Stimulated activated CD8-positive, alpha-beta memory T cell treated with anti-CD3 and anti-CD28 coated beads, Interleukin-15, amount 100 ng/mL, for 48 hours (primary cell): ENCODE results near the gene TERB1.
"Not testable (repeated sequence)": the region's sequence is repeated elsewhere in the genome, so short reads cannot be mapped to it uniquely, and the experiment has no call there.

Experiments
- DNase-seq, 2 donors: peaks; one replicate each; pipeline ENCODE4 v3.0.0-alpha.2; 2020; ENCODE audit warnings: low read depth in 2 of 2

Gene TERB1

DNA sequence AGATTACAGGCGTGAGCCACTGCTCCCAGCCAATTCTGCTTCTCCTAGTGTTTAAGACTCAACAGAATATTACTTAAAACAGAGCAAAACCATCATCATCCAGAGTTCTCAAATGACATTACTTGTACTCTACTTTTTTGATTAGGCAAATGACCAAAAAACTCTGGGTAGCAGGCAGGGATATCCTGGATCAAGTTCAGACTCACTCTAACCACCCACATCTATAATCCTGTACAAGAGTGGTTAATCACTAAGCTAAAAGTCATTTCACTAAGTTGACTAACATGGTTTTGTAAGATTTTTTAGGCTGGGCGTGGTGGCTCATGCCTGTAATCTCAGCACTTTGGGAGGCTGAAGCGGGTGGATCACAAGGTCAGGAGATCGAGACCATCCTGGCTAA lies 22.6 kb upstream of the TERB1 start:
- DNase-seq, result no peak

DNA sequence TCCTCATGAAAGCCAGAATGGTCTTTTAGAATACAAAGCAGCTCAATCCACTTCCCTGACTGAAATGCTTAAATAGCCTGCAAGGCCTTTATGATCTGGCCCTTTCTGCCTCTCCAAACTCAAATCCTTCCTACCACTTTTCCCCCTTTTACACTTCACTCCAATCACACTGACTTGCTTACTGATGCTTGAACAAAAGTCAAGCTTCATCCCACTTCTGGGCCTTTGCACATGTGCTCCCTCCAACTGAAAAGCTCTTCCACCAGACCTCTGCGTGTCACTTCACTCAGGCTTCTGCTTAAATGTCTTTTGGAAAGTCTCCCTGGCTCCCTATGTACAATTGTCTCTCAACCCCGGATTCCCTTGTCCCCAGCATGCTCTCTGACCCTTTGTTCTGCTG lies 13.3 kb upstream of the TERB1 start:
- DNase-seq, result no peak

DNA sequence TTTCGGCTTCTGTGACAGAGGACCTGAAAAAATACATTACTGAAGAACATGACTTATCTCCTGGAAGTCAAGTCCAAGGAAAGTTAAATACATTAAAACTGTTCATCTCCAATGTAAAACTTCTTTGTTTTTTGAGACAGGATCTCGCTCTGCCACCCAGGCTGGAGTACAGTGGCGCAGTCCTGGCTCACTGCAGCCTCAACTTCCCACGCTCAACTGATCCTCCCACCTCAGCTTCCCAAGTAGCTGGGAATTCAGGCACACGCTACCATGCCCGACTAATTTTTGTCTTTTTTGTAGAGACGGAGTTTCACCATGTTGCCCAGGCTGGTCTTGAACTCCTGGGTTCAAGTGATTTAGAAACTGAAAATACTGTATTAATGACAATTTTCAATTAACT lies 9.7 kb upstream of the TERB1 start:
- DNase-seq, result no peak

DNA sequence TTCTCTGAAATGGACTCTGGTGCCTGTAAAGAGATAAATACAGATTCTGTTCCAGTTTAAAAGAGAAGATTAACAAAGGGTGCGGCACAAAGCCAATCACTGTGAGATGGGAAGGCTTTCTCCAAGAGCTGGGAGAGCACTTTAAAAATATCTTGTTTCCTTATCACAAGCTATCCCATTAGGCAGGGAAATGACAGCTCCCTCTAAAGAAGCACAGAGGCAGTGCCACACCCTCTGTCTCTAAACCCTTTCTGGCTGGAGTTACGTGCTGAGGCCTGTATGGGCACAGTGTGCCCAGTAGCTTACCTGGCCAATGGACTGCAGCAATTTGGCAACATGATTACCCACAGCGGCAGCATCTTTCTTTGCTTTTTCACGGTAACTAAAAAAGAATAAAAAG lies 9.0 kb upstream of the TERB1 start:
- no peak for DNase-seq

DNA sequence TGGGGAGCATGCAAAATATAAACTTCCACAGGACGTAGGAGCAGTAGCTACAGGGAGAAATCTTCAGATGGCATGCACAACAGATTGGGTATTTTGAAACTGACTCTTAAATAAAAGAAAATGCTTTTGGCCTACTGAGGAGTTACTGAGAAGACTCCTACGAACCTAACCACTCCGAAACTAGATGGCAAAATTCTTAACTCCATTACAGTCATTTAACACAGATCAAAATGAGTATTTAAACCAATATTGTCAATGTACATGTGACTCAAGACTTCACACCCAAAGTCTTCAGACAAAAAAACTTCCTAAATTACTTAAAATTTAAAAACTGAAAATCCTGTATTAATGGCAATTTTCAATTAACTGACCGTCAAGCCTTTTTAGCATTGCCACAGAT lies 8.4 kb upstream of the TERB1 start:
- no peak for DNase-seq

DNA sequence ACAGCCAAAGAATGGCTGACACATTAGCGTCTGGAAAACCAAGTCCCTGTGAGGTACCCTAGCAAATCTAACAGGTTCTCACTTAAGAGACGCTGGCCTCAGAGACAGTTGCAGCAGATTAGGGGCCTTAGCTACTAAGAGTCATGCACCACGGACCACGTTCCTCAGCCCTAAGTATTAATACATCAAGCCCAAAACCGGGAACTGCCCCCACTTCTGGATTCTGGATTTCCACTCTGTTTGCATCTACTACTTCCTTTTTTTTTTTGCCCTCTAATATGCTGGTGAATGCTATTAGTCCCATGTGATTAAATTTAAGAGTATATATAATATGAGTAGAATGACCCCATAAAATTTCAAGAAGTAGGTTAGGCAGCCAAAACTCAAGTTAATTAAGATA lies 775 bp upstream of the TERB1 start:
- no peak for DNase-seq

DNA sequence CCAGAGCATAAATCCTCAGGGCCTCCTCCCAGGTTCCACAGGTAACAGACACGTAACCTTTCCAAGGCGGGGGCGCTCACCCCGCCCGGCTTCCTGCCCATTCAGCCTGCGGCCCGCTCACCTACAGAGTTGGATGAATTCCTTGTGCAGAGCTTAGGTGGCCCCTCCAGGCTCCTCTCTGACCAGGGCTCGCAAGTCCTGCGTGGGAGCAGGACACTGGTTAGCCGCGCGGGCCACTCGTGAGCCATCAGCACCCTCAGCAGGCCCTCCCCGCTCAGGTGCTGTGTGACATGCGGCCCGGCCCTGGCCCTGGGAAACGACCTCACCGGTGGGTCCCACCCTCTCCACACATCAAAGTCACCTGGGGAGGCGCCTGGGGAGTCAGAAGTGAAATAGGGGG lies 528 bp downstream of the TERB1 start:
- DNase-seq, result no peak

DNA sequence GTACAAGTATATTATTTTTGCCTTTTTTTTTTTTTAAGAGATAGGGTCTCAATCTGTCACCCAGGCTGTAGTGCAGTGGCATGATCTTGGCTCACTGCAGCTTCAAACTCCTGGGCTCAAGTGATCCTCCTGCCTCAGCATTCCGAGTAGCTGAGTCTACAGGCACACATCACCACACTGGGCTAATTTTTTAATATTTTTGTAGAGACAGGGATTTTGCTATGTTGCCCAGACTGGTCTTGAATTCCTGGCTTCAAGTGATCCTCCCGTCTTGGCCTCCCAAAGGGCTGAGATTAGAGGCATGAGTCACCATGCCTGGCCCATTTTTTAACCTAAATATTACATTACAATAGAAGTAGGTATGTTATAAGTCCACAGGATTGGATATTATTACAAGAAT lies 3.2 kb downstream of the TERB1 start:
- no peak for DNase-seq

DNA sequence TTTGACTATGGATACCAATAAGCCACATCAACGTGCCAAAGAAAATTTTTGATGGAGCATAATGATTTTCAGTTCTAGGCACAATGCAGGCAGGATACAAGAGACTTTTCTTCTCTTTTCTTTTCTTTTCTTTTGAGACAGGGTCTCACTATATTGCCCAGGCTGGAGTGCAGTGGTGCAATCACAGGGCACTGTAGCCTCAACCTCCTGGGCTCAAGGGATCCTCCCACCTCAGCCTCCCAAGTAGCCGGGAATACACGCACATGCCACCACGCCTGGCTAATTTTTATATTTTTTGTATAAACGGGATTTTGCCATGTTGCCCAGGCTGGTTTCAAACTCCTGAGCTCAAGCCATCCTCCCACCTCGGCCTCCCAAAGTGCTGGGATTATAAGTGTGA lies 7.4 kb downstream of the TERB1 start:
- DNase-seq, result not testable (repeated sequence)

DNA sequence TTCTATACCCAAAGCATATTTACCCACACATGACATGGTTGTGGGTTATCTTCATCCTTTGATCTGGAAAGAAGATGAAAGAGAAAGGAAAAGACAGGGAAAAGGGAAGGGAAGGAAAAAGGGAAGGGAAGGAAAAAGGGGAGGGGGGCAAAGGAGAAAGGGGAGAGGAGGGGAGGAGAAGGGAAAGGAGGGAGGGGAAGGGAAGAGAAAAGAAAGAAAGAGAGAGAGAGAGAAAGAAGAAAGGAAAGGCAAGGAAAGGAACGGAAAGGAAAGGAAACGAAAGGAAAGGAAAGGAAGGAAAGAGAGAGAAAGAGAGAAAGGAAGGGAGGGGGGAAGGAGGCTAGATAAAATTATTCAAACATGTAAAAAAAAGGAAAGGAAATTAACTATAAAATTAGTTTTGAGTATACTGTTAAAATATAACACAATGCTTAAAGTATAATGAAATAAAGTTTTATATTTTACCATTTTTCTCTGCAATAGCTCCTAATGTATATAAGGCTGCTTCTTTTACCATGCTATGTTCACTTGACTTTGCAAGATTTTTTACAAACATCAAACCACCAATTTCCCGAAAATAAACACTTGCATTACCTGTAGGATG lies 11.2 kb downstream of the TERB1 start:
- no peak for DNase-seq

DNA sequence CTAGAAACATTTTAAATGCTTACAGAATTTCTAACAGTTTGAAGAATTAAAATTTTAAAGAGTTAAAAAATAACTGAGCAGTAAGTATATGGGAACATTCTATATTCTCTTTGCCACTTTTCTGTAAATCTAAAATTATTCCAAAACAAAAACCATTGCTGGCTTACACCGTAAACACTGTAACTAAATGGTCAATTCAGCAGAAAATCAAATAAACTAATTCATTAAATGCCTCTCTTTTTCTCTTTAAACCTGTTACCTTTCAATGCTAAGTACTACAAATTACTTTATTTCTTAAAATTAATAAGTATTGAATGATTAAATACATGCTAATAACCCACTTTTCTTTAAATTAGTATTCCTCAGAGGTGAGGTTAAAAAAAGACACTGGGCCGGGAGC lies 14.0 kb downstream of the TERB1 start:
- no peak for DNase-seq

DNA sequence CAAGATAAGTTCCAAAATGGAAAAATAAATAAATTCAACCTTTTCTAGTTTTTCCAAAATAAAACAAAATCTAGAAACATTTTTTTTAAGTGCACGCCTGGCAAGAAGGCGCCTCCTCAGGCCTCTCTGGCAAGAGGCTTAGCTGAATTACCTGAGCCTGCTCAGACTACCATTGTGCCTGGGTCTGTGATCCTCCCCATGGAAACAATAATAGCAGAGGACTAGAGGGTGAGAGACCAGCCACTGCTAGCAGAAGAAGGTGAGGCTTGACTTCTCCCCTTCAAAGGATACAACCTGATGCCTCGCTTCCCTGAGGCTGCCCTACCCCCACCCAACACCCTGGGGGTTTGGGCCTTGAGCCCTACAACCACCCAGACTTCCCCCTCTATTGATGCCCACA lies 14.8 kb downstream of the TERB1 start:
- DNase-seq, result no peak

DNA sequence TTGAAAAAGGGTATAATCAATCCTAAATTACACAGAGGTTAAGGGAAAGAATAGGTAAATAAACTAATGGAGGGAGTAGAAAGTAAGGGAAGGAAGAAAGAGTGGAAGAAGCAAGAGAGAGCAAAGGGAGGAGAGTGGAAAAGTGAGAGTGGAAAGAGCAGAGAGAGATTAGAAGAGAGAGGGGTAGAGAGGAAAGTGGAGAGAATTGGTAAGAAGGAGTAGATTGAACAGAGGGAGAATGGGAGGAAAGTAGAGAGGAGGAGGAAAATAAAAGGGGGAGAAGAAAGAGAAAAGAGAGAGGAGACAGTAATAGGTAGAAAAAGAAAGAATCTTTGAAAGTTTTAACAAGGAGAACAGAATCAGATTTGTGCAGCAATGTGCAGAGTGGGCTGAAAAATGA lies 24.9 kb downstream of the TERB1 start:
- no peak for DNase-seq

DNA sequence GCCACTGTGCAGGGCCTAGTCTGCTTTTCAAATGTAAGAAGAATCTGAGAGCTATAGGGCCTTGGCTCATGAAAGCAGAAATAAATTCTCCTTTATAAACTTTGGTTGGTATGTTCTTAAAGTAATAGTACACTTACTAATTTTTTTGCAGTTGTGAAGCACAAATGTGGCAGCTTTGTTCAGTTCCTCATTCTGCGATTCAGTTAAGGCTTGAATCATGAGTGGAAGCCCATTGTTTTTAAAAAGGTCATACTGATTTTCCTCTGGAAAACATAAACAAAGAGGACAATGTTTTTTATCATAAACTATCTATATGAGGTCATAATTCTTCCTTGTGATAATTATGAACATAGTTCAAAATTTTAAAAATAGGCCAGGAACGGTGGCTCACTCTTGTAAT lies 26.4 kb downstream of the TERB1 start:
- DNase-seq, result no peak

DNA sequence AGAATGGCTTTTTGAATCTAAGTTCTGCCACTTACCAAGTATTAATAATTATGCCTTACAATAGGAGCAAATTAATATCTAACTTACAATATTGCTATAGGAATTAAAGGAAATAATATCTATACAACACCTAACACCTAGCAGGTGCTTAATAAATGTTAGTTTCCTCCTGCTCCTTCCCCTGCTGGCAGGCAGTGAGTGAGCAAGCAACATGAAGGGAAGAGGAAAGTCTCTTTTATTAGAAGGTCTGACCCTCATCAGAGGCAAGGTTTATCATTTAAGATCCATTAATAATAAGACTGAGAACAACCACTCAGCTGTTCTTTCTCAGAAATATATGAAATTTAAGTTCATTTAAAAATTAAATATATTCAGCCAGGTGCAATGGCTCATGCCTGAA lies 43.3 kb downstream of the TERB1 start:
- DNase-seq, result no peak

DNA sequence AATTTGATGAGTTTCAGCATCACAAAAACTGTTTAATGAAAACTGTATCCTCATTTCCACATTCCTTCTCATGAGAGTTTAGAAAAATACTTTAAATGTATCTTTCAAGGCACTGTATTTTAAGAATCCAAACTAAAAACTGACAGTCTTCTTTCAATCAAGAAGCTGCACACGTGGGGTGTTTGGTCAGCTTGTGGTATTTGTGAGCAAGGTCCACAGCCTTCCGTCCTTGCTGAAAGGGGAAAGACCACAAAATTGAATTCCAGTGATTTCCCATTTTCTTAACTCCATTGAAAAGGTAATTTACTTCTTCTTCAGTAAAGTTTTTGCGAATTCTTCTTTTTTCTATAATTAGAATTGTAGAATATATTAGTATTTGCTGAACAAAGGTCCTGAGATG lies 46.6 kb downstream of the TERB1 start:
- DNase-seq, result no peak

DNA sequence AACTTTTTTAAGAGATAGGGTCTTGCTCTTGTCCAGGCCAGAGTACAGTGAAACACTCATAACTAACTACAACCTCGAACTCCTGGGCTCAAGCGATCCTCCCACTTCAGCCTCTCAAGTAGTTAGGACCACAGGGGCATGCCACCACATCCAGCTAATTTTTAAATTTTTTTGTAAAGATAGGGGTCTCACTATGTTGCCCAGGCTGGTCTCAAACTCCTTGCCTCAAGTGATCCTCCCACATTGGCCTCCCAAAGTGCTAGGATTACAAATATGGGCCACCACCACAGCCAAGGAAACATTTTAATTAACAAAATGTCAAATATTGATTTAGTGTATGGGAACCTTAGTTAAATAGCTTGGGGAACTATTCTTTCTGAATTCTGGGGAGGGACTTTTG lies 47.2 kb downstream of the TERB1 start:
- DNase-seq, result no peak

DNA sequence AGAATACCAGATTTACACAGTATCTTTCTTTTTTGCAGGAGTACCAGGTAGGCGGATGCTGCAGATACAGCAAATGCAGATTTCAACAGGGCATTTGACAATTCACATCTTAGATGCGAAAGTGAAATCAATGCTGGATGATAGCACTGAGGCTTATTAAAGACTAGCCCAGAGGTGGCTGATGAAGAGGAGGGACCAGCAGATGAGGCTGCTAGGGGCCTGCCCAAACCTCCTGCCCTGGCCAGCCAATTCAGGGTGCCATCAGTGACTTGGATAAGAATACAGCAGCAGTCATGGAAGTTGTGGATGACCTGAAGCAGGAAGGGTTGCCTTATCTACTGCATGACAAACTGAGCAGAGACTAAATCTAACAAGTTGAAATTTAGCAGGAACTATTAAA lies 48.4 kb downstream of the TERB1 start:
- DNase-seq, result no peak

DNA sequence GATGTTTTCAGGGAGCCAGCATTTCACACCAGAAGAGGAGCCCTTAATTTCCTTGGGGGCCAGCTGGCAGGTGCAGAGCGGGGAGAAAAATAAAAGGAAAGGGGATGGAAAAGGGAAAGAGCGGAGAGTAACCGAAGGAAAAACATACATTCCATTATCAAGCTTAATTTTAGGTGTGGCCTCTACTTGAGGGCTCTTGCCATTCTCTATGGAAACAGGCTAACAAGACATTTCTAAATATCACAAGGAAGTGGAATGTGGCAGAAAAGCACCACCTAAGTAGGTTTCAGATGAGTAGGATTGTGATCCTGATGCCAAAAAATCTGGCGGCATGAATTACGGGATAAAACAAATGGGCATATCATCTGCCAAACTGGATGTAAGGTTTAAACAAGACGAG lies 49.0 kb downstream of the TERB1 start:
- DNase-seq, result no peak

DNA sequence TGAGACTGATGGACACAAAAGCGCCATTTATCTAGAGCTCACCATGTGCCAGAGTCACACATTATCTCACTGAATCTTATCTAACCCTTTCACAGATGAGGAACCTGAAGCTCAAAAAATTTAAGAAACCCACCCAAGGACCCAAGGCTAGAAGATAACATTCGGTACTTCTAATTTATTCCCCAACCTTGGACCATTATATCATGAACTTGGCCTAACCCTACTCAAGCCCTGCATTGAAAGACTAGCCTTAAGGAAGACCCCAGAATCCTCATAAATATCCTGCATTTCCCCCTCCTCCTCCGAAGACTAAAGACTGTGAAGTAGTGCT lies 49.4 kb downstream of the TERB1 start:
- DNase-seq, result no peak

DNA sequence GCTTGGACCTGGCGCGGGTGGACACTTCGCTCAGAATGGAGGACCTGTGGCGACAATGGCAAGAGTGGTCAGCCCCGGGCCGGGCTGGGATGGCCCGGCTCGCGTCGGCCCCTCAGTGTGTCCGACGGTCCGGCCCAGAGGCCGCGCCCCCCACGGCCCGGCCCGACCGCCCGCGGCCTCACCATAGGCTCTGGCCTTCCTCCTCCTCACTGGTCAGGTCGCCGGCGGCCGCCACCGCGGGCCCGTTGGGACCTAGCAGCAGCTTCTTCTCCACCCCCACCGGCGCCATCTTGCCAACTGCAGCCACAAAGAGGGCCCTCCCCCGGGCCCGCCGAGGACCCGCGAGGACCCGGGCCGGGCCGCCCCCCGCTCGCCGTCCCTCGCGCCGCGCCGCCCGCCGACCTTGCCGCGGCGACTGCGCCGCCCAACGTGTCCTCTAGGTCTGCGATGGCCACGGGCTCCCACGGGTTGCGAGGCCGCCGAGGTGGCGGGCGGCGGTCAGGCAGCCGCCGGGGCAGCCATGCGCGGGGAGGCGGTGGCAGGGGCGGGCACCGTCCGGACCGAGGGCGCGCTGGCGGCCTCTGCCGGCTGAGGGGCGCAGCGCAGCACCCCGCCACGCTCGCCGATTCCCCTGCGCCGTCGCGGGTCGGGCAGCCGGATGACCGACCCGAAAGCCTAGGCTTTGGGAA lies 49.9 kb downstream of the TERB1 start, which contains the start of gene DYNC1LI2:
Gene DYNC1LI2, minus strand, starts transcription at position 307 of the 689 bp plus-strand sequence. Its CDS starts 18 bp downstream, at position 289.
- DNase-seq, result peak; percentile 65

DNA sequence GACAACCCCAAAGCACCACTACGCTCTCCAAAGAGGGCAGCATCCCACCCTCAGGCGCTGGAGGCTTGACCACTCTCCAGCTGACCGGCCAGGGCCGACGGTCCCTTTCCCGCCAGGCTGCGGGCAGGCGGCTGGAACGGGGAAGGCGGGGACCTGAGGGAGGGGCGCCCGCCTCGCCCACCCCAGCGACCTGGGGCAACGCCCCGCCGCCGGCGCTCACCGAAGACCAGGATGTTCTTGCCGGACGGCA lies 50.4 kb downstream of the TERB1 start:
- no peak for DNase-seq

DNA sequence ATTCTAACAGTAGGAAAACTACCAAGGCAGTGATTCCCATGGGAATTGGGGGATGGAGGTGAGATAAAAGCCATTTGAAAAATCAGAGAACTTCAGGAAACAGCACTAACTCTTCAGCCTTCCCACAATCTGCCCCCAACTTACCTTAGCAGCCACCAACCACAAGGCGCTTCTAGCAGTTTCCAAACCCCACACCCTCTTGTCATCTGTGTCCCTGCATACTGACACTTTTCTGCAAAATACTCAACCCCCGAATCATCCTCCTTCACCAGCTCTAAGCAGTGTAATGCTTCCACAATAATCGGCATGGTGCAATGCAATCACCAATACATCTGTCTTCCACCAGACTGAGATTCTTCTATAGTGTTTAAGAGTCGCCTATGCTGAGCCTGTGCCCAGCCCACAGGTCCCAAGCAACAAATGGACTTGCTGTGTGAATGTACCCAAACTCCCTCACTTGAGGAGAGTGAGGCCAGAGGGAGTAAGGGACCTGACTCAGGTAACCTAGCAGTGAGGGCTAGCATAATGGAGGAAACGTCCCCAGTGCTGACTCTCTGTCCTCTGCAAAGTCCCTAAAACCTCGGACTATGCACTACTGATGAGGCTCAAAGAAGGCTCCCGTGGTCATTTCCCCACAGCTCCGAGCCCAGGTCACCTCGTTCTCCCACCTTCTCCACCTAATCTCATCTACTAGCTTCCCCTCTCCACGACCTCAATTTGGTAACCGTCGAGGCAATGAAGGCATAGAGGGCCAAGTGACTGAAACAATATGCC lies 50.9 kb downstream of the TERB1 start:
- DNase-seq, result no peak

DNA sequence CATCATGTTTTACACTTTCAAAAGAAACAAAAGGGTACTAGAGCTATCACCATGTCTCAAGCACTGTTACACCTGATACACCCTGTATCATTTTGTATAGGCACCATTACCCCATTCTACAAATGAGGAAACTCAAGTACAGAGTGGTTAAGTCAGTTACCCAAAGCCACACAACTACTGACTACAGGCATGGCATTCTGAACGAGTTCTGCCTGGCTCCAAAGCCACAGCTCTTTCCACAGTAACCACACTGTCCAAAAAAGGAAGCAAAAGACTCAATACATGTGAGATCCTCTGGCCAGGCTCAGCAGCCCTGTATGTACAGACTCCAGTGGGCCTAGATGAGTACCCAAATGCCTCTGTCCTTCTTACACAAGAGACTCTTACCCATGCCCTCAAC lies 54.7 kb downstream of the TERB1 start:
- DNase-seq, result peak in 1 of 2 donors; percentile 16
